ENCODE results near the gene MAP3K2.

The MAP3K2 gene

DNA sequence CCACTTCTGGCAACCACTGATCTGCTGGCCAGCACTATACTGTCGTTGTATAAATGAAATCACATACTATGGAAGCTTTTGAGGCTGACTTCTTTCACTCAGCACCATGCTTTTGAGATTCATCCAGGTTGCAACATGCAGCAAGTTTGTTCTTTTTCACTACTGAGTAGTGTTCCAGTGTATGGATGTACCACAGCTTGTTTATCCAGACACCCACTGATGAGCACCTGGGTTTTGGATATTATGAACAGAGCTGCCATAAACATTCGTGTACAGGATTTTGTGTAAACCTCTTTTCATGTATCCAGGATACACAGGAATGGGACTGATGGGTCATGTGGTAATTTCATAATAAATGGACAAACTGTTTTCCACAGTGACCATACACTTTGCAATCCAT, 104.5 kb downstream of the MAP3K2 start:
- DNase-seq (ENCODE audit: low read depth), result no peak

DNA sequence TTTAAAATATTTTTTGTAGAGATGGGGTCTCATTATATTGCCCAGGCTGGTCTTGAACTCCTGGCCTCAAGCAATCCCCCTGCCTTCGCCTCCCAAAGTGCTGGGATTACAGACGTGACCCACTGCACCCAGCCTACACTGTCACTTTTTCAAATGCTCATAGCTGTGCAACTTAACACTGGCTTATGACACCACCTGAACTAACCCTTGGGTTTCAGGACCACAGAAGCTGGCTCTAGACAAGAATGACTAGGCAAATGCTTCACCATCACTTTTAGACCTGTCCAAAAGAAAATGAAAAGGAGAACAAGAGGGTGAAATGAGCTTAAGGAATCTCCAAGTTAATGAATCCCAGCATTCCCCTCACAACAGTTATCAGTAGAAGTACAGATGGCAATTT, 107.1 kb downstream of the MAP3K2 start:
- DNase-seq (ENCODE audit: low read depth), result no peak

GRCh38 chr2:127279781-127280180, 108.0 kb downstream of the MAP3K2 start:
- no peak for DNase-seq (ENCODE audit: low read depth)

DNA sequence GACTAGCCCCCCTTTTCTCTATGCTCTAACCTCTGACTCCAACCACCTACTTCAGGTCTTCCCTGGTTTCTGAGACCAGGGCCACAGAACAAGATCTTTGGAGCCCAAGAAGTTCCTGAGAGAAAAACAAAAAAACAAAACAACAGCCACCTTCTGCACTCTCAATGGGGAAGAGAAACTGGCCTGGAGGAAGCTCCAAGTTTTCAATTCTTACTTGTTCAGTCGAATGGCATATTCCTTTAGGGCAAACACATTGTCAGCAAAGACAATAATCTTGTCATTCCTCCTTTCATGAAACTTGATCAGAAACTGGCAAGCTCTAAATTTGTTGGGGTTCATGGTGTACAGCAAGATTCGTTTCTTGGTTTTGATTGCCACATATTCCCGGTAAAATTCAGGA, 108.8 kb downstream of the MAP3K2 start:
- DNase-seq (ENCODE audit: low read depth), result no peak

GRCh38 chr2:127277028-127277427, 110.7 kb downstream of the MAP3K2 start:
- no peak for DNase-seq (ENCODE audit: low read depth)

DNA sequence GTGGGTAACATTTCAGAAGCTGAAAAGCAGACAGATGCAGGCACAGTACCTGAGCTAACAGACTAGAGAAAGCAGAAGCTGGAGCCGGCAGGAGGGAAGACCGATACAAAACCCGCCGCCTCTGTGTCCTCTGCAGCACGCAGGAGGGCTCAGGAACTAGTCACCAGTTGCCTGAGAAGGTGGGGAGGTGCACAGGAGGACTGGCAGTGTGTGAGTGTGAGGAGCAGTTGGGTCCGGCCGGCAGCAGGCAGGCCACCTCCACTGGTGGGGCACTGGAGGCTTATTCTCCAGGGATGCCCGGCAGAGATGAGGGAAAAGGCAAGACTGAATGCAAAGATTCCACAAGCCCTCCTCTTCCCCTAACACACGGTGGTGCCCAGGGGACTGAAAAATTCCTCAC, 112.0 kb downstream of the MAP3K2 start:
- no peak for DNase-seq (ENCODE audit: low read depth)

DNA sequence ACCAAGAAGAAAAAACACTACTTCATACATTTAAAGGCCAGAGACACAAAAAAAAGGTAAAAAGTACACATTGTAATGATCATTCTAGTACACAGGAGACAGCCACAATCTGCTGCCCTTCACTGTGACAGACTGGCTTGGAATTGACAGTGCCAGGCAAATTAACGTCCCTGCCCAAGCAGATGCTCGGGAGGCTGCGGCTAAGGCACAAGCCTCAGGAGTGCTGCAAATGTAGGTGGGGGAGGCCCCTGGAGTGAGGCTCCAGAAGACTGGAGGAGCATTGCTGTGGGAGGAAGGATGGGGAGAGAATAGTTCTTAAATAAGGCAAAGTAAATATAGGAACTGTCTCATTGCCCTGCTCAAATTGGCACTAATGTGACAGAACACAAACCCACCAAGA, 112.4 kb downstream of the MAP3K2 start:
- DNase-seq (ENCODE audit: low read depth), result no peak

GRCh38 chr2:127270663-127271062, 117.1 kb downstream of the MAP3K2 start:
- no peak for DNase-seq (ENCODE audit: low read depth)

- DNase-seq (ENCODE audit: low read depth), result no peak
Observed at GRCh38 chr2:127261804-127262406, 125.9 kb downstream of the MAP3K2 start.

GRCh38 chr2:127259355-127259754, 128.4 kb downstream of the MAP3K2 start:
- DNase-seq (ENCODE audit: low read depth), result no peak

GRCh38 chr2:127256866-127257265, 130.9 kb downstream of the MAP3K2 start:
- DNase-seq (ENCODE audit: low read depth), result no peak

DNA sequence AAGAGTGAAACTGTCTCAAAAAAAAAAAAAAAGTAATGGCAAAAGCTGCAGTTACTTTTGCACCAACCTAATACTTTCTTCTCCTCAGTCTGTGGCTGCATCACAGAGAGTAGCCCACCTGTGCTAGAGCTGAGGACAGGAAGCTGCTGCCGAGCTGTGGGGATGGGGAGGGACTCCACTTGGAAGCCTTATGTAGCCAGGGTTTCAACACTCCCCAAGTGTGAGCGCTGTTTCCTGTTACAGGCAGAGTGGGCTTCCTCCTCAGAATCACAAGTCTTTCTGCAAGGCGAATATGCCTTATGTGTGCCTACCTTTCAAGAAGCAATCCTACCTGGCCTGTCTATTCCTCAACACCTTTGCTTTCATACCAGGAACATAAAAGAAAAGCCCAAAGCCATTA, 131.4 kb downstream of the MAP3K2 start:
- DNase-seq (ENCODE audit: low read depth), result no peak

DNA sequence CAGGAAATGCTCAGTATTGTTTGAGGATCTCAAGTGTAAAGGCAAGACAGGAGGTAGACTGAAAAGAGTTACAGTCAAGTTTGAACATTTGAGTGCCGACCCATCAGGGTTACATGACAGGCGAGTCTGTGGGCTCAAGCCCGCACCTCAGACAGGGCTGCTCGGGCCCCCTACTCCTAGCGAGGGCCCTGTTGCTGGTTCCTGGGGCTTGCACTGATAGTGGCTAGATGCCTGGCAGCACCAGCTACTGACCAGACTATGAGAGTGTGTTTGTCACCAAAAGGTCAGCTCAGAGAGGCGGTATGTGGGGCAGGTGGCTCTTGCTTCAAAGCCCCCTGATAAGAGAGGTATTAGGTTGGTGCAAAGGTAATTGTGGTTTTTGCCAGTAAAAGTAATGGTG, 132.1 kb downstream of the MAP3K2 start:
- DNase-seq (ENCODE audit: low read depth), result no peak

DNA sequence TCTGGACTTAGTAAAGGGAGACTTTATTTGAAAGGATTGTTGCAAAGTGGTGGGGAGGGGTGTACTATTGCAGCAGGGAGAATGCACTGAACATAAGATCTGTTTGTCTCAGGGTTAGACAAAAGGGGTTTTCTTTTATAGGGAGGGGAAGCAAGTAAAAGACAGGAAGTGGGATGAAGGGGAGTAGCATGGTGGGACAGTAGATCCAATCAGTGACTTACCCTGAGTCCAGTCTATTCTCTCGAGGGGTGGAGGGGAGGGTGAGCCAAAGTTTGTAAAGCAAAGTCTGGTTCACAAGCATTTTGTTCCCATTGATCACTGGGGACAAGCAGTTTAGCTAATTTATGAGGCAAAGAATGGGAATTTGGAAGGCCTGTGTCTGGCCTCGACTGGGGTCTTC, 132.6 kb downstream of the MAP3K2 start:
- no peak for DNase-seq (ENCODE audit: low read depth)

DNA sequence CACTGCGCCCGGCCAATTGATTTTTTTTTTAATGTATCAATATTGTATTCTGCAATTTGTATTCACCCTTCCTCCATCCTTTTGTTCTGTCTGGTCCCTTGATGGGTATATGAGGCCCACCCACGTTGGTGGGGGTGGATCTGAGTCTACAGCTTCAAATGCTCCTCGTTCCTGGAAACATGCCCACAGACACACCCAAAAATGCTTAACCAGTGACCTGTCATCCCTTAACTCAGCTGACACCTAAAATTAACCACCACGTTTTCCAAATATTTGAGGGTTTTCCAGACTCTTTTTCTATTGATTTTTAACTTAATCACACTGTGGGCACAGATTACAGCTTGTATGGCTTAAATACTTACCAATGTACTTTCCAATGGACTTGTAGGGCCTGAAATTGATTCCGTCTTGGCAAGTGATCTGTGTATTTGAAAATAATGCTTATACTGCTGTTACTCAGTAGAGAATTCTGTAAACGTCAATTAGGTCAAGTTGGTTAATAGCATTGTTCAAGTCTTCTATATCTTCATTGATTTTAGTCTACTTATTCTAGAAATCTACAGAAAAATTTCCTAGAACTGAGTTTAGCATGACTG, 133.3 kb downstream of the MAP3K2 start:
- no peak for DNase-seq (ENCODE audit: low read depth)
